Stimulated activated naive CD8-positive, alpha-beta T cell treated with anti-CD3 and anti-CD28 coated beads, Interleukin-15, amount 100 ng/mL, for 72 hours (primary cell): ENCODE data around the gene RALGPS1.

Source experiments
- ATAC-seq: fragments of 150-1000 bp; cut with Tn5 transposase; 2 replicates; pipeline ENCODE4 v1.10.0; 2021; ENCODE audit warnings: mild to moderate bottlenecking, moderate library complexity
- DNase-seq, 2 donors: peaks; one replicate each; pipeline ENCODE4 v3.0.0; 2021 to 2022
- H3K27ac Mint-ChIP-seq, 2 donors: one replicate each; pipeline ENCODE4 v1.8.0; 2022; ENCODE audit warnings: mild to moderate bottlenecking in 2 of 2, mixed read lengths in 2 of 2, moderate library complexity in 2 of 2
- H3K27me3 Mint-ChIP-seq: one replicate; pipeline ENCODE4 v1.8.0; 2022; ENCODE audit warnings: mixed read lengths
- H3K4me1 Mint-ChIP-seq: one replicate; pipeline ENCODE4 v1.8.0; 2022; ENCODE audit warnings: mild to moderate bottlenecking, mixed read lengths
- H3K4me3 Mint-ChIP-seq, 2 donors: one replicate each; pipeline ENCODE4 v1.8.0; 2022; ENCODE audit warnings: mild to moderate bottlenecking in 2 of 2, mixed read lengths in 2 of 2, moderate library complexity in 1 of 2
- H3K9me3 Mint-ChIP-seq, 2 donors: one replicate each; pipeline ENCODE4 v1.8.0; 2022; ENCODE audit warnings: mixed read lengths in 2 of 2

Gene RALGPS1

GRCh38 chr9:127223810-127224177 lies 309.2 kb downstream of the RALGPS1 start:
- no peaks in the 10 kb centered on the region for H3K9me3 Mint-ChIP-seq
- no peak for ATAC-seq
- peaks cover 32% of the 10 kb centered on the region for H3K4me1 Mint-ChIP-seq
- H3K4me3 Mint-ChIP-seq, result peak overlapping the region; percentile 85 to 87
- peaks cover 21% of the 10 kb centered on the region for H3K27me3 Mint-ChIP-seq
- DNase-seq, result no peak
- no peak overlapping the region for H3K27ac Mint-ChIP-seq

GRCh38 chr9:127224178-127224882 lies 309.7 kb downstream of the RALGPS1 start:
- Mint-ChIP-seq H3K27me3 (peaks cover 26% of the 10 kb centered on the region), H3K27ac (peak overlapping the region; percentile 78 to 80), H3K9me3 (no peaks in the 10 kb centered on the region), H3K4me3 (peak overlapping the region; percentile 85 to 87), H3K4me1 (peaks cover 32% of the 10 kb centered on the region)
- ATAC-seq (peak; percentile 78), DNase-seq (peak; percentile 88 to 89)

- H3K9me3 Mint-ChIP-seq, result no peaks in the 10 kb centered on the region
- DNase-seq (peak; percentile 85 to 89), ATAC-seq (peak; percentile 84)
- H3K27me3 Mint-ChIP-seq, result peaks cover 31% of the 10 kb centered on the region
- H3K27ac Mint-ChIP-seq, result peak overlapping the region in 1 of 2 donors; percentile 50
- H3K4me3 Mint-ChIP-seq, result peak overlapping the region; percentile 85 to 87
- H3K4me1 Mint-ChIP-seq, result peaks cover 32% of the 10 kb centered on the region
These were observed 310.5 kb downstream of the RALGPS1 start for GRCh38 chr9:127224883-127225739.

GRCh38 chr9:127225801-127226625 lies 311.4 kb downstream of the RALGPS1 start:
- DNase-seq (no peak), ATAC-seq (no peak)
- Mint-ChIP-seq H3K9me3 (no peaks in the 10 kb centered on the region), H3K27ac (peak overlapping the region; percentile 71 to 72), H3K4me1 (peaks cover 32% of the 10 kb centered on the region), H3K4me3 (peak overlapping the region; percentile 80 to 81), H3K27me3 (peaks cover 31% of the 10 kb centered on the region)

GRCh38 chr9:127229691-127230417 lies 315.3 kb downstream of the RALGPS1 start:
- ATAC-seq (no peak), DNase-seq (no peak)
- Mint-ChIP-seq H3K27ac (no peak overlapping the region), H3K9me3 (no peaks in the 10 kb centered on the region), H3K27me3 (peaks cover 48% of the 10 kb centered on the region), H3K4me3 (no peak overlapping the region), H3K4me1 (peaks cover 13% of the 10 kb centered on the region)

GRCh38 chr9:127231666-127232065 lies 317.1 kb downstream of the RALGPS1 start:
- H3K27ac Mint-ChIP-seq, result no peak overlapping the region
- no peak for DNase-seq
- H3K4me3 Mint-ChIP-seq, result no peak overlapping the region
- peaks cover 1% of the 10 kb centered on the region for H3K4me1 Mint-ChIP-seq
- no peak for ATAC-seq
- H3K9me3 Mint-ChIP-seq, result no peaks in the 10 kb centered on the region
- H3K27me3 Mint-ChIP-seq, result peaks cover 51% of the 10 kb centered on the region

GRCh38 chr9:127232833-127233549 lies 318.4 kb downstream of the RALGPS1 start:
- Mint-ChIP-seq H3K27ac (no peak overlapping the region), H3K27me3 (peaks cover 54% of the 10 kb centered on the region), H3K9me3 (no peaks in the 10 kb centered on the region), H3K4me3 (no peak overlapping the region), H3K4me1 (no peaks in the 10 kb centered on the region)
- no peak for ATAC-seq
- no peak for DNase-seq

GRCh38 chr9:127233550-127233949 lies 319.0 kb downstream of the RALGPS1 start:
- no peak for ATAC-seq
- Mint-ChIP-seq H3K9me3 (no peaks in the 10 kb centered on the region), H3K4me3 (no peak overlapping the region), H3K27ac (no peak overlapping the region), H3K4me1 (no peaks in the 10 kb centered on the region), H3K27me3 (peaks cover 52% of the 10 kb centered on the region)
- DNase-seq, result no peak

GRCh38 chr9:127233989-127234388 lies 319.4 kb downstream of the RALGPS1 start:
- Mint-ChIP-seq H3K27me3 (peaks cover 52% of the 10 kb centered on the region), H3K4me3 (no peak overlapping the region), H3K27ac (no peak overlapping the region), H3K9me3 (no peaks in the 10 kb centered on the region), H3K4me1 (no peaks in the 10 kb centered on the region)
- no peak for DNase-seq
- ATAC-seq, result no peak

- Mint-ChIP-seq H3K27me3 (peaks cover 39% of the 10 kb centered on the region), H3K4me1 (no peaks in the 10 kb centered on the region), H3K4me3 (no peak overlapping the region), H3K9me3 (no peaks in the 10 kb centered on the region), H3K27ac (no peak overlapping the region)
- ATAC-seq (no peak), DNase-seq (no peak)
These were observed 323.2 kb downstream of the RALGPS1 start for GRCh38 chr9:127237801-127238200.

GRCh38 chr9:127241354-127241753 lies 326.8 kb downstream of the RALGPS1 start:
- Mint-ChIP-seq H3K27ac (no peak overlapping the region), H3K4me1 (no peaks in the 10 kb centered on the region), H3K9me3 (no peaks in the 10 kb centered on the region), H3K27me3 (peaks cover 19% of the 10 kb centered on the region), H3K4me3 (no peak overlapping the region)
- ATAC-seq, result no peak
- no peak for DNase-seq

- Mint-ChIP-seq H3K4me3 (peak overlapping the region; percentile 85 to 90), H3K27ac (peak overlapping the region; percentile 2 to 34), H3K4me1 (no peaks in the 10 kb centered on the region), H3K27me3 (no peaks in the 10 kb centered on the region), H3K9me3 (no peaks in the 10 kb centered on the region)
- DNase-seq (peak; percentile 92 to 95), ATAC-seq (peak; percentile 100)
These were observed 330.3 kb downstream of the RALGPS1 start for GRCh38 chr9:127244609-127245601.

GRCh38 chr9:127245637-127246164 lies 331.1 kb downstream of the RALGPS1 start:
- no peak for ATAC-seq
- no peak for DNase-seq
- H3K27ac Mint-ChIP-seq, result no peak overlapping the region
- no peaks in the 10 kb centered on the region for H3K27me3 Mint-ChIP-seq
- H3K4me3 Mint-ChIP-seq, result peak overlapping the region; percentile 85 to 90
- H3K9me3 Mint-ChIP-seq, result no peaks in the 10 kb centered on the region
- H3K4me1 Mint-ChIP-seq, result no peaks in the 10 kb centered on the region
